ENCODE data around the gene UMAD1. TPM values are rescaled to one million over a fixed set of nuclear protein-coding genes. Genes with fewer than 3 reads are reported as not detected.

UMAD1 gene
- total RNA-seq, 2 experiments from 2014 or later = 11.0 to 15.3 TPM

- Histone ChIP-seq H3K36me3 (ENCODE audit: insufficient read depth, low read length) (no peaks in the 10 kb centered on the region), H3K4me3 (ENCODE audit: low read length) (no peak overlapping the region), H3K9me3 (ENCODE audit: control insufficient read depth in 1 of 2, insufficient read depth in 1 of 2, low read length in 2 of 2) (peaks cover 0 to 9% of the 10 kb centered on the region in 2 experiments), H3K4me1 (ENCODE audit: insufficient read depth, low read length) (no peaks in the 10 kb centered on the region), H3K27me3 (ENCODE audit: control insufficient read depth in 1 of 2, insufficient read depth in 2 of 2, low read length in 2 of 2) (no peaks in the 10 kb centered on the region), H3K27ac (ENCODE audit: low read depth in 1 of 2, low read length in 2 of 2) (no peak overlapping the region)
- DNase-seq = no peak
- intact Hi-C loops (cut with DNase I, micrococcal nuclease) = no loop called here
- no peak for TF ChIP-seq CTCF (IDR thresholded peaks at IDR 0.05)
- peaks cover 10% of the 10 kb centered on the region for H3K36me3 Mint-ChIP-seq (ENCODE audit: low read depth)
- CTCF ChIA-PET = no interaction called here
- no peak overlapping the region for H3K4me3 Mint-ChIP-seq
- H3K27ac Mint-ChIP-seq = no peak overlapping the region
- ATAC-seq (ENCODE audit: poor library complexity) = no peak
- peaks cover 20% of the 10 kb centered on the region for H3K4me1 Mint-ChIP-seq (ENCODE audit: low read depth)
- H3K27me3 Mint-ChIP-seq = no peaks in the 10 kb centered on the region
- POLR2A ChIA-PET = no interaction called here
- no peaks in the 10 kb centered on the region for H3K9me3 Mint-ChIP-seq
Measured at GRCh38 chr7:7720193-7720592, 79.6 kb downstream of the UMAD1 start.

DNA sequence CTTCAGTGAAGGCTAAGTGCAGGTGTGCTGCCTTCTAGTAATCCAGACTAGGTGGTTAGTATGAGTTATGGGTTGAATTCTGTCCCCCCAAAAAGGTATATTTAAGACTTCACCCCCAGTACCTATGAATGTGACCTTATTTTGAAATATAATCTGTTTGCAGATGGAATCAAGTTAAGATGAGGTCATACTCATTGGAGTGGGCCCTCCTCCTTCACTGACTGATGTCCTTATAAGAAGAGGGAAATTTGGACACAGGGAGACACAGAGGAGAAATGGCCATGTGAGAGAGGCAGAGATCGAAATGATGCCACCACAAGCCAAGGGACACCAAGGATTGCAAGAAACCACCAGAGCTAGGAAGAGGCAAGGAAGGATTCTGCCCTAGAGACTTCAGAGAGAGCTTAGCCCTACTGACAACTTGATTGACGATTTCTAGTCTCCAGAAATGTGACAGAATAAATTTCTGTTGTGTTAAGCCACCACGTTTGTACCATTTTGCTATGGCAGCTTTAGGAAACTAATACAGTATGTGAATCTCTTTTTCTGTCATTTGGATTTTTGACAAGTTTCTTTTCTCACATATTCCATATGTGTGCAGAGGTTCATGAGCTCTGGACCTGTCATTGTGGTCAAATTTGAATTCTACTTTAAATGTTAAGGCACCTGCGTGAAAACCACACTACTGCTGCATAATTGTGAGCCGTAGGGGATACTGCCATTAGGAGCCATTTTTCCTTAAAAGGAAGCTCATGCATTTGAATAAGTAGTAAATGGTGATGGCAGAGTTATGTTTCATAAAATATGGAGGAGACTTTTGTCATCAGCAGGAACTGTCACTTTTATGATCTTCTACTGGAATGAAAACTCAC, 80.4 kb downstream of the UMAD1 start:
- Histone ChIP-seq H3K9me3 (ENCODE audit: control insufficient read depth in 1 of 2, insufficient read depth in 1 of 2, low read length in 2 of 2) (peaks cover 0 to 9% of the 10 kb centered on the region in 2 experiments), H3K27me3 (ENCODE audit: control insufficient read depth in 1 of 2, insufficient read depth in 2 of 2, low read length in 2 of 2) (no peaks in the 10 kb centered on the region), H3K36me3 (ENCODE audit: insufficient read depth, low read length) (no peaks in the 10 kb centered on the region), H3K4me3 (ENCODE audit: low read length) (no peak overlapping the region), H3K27ac (ENCODE audit: low read depth in 1 of 2, low read length in 2 of 2) (no peak overlapping the region), H3K4me1 (ENCODE audit: insufficient read depth, low read length) (no peaks in the 10 kb centered on the region)
- ATAC-seq (ENCODE audit: poor library complexity) (no peak), DNase-seq (no peak)
- intact Hi-C loops (cut with DNase I, micrococcal nuclease) = no loop called here
- no peak for TF ChIP-seq CTCF (IDR thresholded peaks at IDR 0.05)
- CTCF ChIA-PET = no interaction called here
- Mint-ChIP-seq H3K9me3 (no peaks in the 10 kb centered on the region), H3K4me3 (no peak overlapping the region), H3K27ac (no peak overlapping the region), H3K36me3 (ENCODE audit: low read depth) (peaks cover 10% of the 10 kb centered on the region), H3K27me3 (no peaks in the 10 kb centered on the region), H3K4me1 (ENCODE audit: low read depth) (peaks cover 19% of the 10 kb centered on the region)
- POLR2A ChIA-PET = interaction anchor here (0.7 kb wide), 1 partner anchor 109 kb away, joined by 3 read pairs; no protein-coding TSS in a partner anchor

- H3K4me3 ChIP-seq (ENCODE audit: low read length) = no peak overlapping the region
- H3K4me1 Mint-ChIP-seq (ENCODE audit: low read depth) = peaks cover 29% of the 10 kb centered on the region
- H3K4me1 ChIP-seq (ENCODE audit: insufficient read depth, low read length) = no peaks in the 10 kb centered on the region
- no peaks in the 10 kb centered on the region for H3K9me3 Mint-ChIP-seq
- no peak for TF ChIP-seq CTCF (IDR thresholded peaks at IDR 0.05)
- no peaks in the 10 kb centered on the region for H3K27me3 ChIP-seq (ENCODE audit: control insufficient read depth in 1 of 2, insufficient read depth in 2 of 2, low read length in 2 of 2)
- H3K36me3 ChIP-seq (ENCODE audit: insufficient read depth, low read length) = no peaks in the 10 kb centered on the region
- intact Hi-C loops (cut with DNase I, micrococcal nuclease) = no loop called here
- ATAC-seq (ENCODE audit: poor library complexity) (no peak), DNase-seq (no peak)
- ChIA-PET CTCF (no interaction called here), POLR2A (no interaction called here)
- H3K36me3 Mint-ChIP-seq (ENCODE audit: low read depth) = no peaks in the 10 kb centered on the region
- no peak overlapping the region for H3K27ac Mint-ChIP-seq
- no peaks in the 10 kb centered on the region for H3K9me3 ChIP-seq (ENCODE audit: control insufficient read depth in 1 of 2, insufficient read depth in 1 of 2, low read length in 2 of 2)
- no peaks in the 10 kb centered on the region for H3K27me3 Mint-ChIP-seq
- H3K4me3 Mint-ChIP-seq = no peak overlapping the region
- no peak overlapping the region for H3K27ac ChIP-seq (ENCODE audit: low read depth in 1 of 2, low read length in 2 of 2)
Measured at GRCh38 chr7:7731732-7732131, 91.2 kb downstream of the UMAD1 start.

Measured in CD4-positive, alpha-beta T cell (primary cell).